ENCODE measurements around the gene CD82.

DNA sequence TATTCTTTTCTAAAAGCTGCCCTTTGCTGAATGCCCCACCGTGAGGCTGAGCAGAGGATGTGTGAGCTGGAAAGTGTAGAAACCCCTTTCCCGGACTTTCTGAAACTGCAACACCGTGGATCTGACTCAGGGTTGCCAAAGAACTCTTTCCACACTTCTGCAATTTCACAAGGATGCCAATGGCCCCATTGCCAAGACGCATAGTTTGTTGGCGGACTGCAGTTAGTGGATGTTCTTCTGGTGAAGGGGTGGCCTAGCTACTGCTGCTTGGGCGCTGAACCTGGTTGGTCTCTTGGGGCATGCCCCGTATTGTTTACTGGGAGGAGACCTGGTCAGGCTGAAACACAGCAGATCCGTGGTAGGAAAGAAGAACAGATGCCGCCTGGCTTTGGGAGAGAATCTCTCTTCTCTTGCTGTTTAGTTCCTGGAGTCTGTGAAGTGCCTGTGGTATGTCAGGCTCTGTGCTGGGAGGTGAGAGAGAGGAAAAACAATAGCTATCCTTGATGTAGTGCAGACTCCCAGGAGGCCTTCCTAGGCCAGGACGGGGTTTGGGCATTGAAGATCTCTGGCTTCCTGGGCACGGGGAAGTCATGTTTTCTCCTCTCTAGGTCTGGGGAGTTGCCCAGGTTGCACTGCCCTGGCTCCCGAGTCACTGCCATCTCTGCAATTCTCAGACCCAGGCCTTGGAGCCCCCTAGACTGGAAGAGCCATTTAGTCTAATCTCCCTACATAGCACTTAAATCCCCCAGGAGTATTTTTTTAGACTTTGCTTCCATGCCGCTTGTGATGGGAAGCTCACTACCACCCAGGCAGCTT, 26.9 kb downstream of the CD82 start:
- TF ChIP-seq, protein P1, sequence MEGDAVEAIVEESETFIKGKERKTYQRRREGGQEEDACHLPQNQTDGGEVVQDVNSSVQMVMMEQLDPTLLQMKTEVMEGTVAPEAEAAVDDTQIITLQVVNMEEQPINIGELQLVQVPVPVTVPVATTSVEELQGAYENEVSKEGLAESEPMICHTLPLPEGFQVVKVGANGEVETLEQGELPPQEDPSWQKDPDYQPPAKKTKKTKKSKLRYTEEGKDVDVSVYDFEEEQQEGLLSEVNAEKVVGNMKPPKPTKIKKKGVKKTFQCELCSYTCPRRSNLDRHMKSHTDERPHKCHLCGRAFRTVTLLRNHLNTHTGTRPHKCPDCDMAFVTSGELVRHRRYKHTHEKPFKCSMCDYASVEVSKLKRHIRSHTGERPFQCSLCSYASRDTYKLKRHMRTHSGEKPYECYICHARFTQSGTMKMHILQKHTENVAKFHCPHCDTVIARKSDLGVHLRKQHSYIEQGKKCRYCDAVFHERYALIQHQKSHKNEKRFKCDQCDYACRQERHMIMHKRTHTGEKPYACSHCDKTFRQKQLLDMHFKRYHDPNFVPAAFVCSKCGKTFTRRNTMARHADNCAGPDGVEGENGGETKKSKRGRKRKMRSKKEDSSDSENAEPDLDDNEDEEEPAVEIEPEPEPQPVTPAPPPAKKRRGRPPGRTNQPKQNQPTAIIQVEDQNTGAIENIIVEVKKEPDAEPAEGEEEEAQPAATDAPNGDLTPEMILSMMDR (conservative IDR thresholded peaks at IDR 0.05) = no peak
- TF ChIP-seq EZH2 (IDR thresholded peaks at IDR 0.05; ENCODE audit: low read depth) = no peak
